ENCODE measurements around the gene ZEB1.

The ZEB1 gene

GRCh38 chr10:31508882-31509281, 189.9 kb downstream of the ZEB1 start:
- no peak for TF ChIP-seq TARDBP (IDR thresholded peaks at IDR 0.05)
- no peak for TF ChIP-seq ZNF384 (IDR thresholded peaks at IDR 0.05)
- no peak for TF ChIP-seq ELF4 (IDR thresholded peaks at IDR 0.05)
- no peak for TF ChIP-seq FOXM1 (IDR thresholded peaks at IDR 0.05; ENCODE audit: borderline replicate concordance)
- TF ChIP-seq PKNOX1 (IDR thresholded peaks at IDR 0.05), result no peak
- no peak for TF ChIP-seq SUZ12 (IDR thresholded peaks at IDR 0.05)
- no peak for TF ChIP-seq BHLHE40 (IDR thresholded peaks at IDR 0.05; ENCODE audit: borderline replicate concordance)
- no peak for TF ChIP-seq SP1 (IDR thresholded peaks at IDR 0.05)
- no peak for TF ChIP-seq L3MBTL2 (conservative IDR thresholded peaks at IDR 0.05)
- TF ChIP-seq CTBP1 (IDR thresholded peaks at IDR 0.05; ENCODE audit: borderline replicate concordance), result no peak
- TF ChIP-seq ARNT (IDR thresholded peaks at IDR 0.05), result no peak
- no peak for TF ChIP-seq FOXK2 (IDR thresholded peaks at IDR 0.05)
- TF ChIP-seq HDGF (IDR thresholded peaks at IDR 0.05; ENCODE audit: borderline replicate concordance), result no peak
- TF ChIP-seq FOXA1 (IDR thresholded peaks at IDR 0.05), result no peak
- TF ChIP-seq LEF1 (IDR thresholded peaks at IDR 0.05; ENCODE audit: borderline replicate concordance), result no peak
- no peak for DNase-seq (ENCODE audit: extremely low spot score)
- POLR2A ChIA-PET, result no interaction called here
- CTCF ChIA-PET, result interaction anchor here (0.6 kb wide), 1 partner anchor 253 kb away, joined by 3 read pairs; no protein-coding TSS in a partner anchor

GRCh38 chr10:31509989-31510388, 191.0 kb downstream of the ZEB1 start:
- ChIA-PET POLR2A (no interaction called here), CTCF (no interaction called here)
- DNase-seq (ENCODE audit: extremely low spot score), result no peak
- TF ChIP-seq FOXM1 (IDR thresholded peaks at IDR 0.05; ENCODE audit: borderline replicate concordance), result no peak

DNA sequence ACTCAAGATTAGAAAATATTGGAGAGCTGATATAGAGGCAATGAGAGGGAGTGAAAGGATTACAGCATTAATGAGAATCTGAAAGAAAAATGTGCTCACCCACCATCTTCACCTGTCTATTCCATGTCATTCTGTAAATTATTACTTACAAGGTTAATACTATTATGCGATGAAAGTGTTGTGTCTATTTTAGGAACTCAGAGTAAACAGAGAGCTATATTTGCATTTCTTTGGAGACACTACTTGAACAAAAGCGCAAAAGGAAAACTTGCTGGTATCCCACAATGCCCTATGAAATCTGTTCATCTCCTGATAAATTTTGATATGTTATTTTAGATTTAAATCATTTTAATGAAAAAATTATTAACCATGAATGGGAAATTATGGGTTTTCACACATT, 196.1 kb downstream of the ZEB1 start:
- ChIA-PET POLR2A (no interaction called here), CTCF (no interaction called here)
- DNase-seq (ENCODE audit: extremely low spot score), result no peak
- TF ChIP-seq ZNF384 (IDR thresholded peaks at IDR 0.05) (no peak), LEF1 (IDR thresholded peaks at IDR 0.05; ENCODE audit: borderline replicate concordance) (no peak), SP1 (IDR thresholded peaks at IDR 0.05) (no peak), FOXA1 (IDR thresholded peaks at IDR 0.05) (no peak), FOXM1 (IDR thresholded peaks at IDR 0.05; ENCODE audit: borderline replicate concordance) (no peak), ELF4 (IDR thresholded peaks at IDR 0.05) (no peak), HDGF (IDR thresholded peaks at IDR 0.05; ENCODE audit: borderline replicate concordance) (no peak), ARNT (IDR thresholded peaks at IDR 0.05) (no peak), L3MBTL2 (conservative IDR thresholded peaks at IDR 0.05) (no peak), NFRKB (IDR thresholded peaks at IDR 0.05) (no peak), SUZ12 (IDR thresholded peaks at IDR 0.05) (no peak), CTBP1 (IDR thresholded peaks at IDR 0.05; ENCODE audit: borderline replicate concordance) (no peak), TARDBP (IDR thresholded peaks at IDR 0.05) (no peak), PKNOX1 (IDR thresholded peaks at IDR 0.05) (no peak), FOXK2 (IDR thresholded peaks at IDR 0.05) (no peak), BHLHE40 (IDR thresholded peaks at IDR 0.05; ENCODE audit: borderline replicate concordance) (no peak)

- DNase-seq (ENCODE audit: extremely low spot score), result no peak
- ChIA-PET POLR2A (no interaction called here), CTCF (interaction anchor here (0.6 kb wide), 1 partner anchor 683 kb away, joined by 3 read pairs; no protein-coding TSS in a partner anchor)
- TF ChIP-seq L3MBTL2 (conservative IDR thresholded peaks at IDR 0.05) (no peak), FOXM1 (IDR thresholded peaks at IDR 0.05; ENCODE audit: borderline replicate concordance) (no peak), TARDBP (IDR thresholded peaks at IDR 0.05) (no peak), BHLHE40 (IDR thresholded peaks at IDR 0.05; ENCODE audit: borderline replicate concordance) (no peak)
Measured at GRCh38 chr10:31515819-31516402, 196.9 kb downstream of the ZEB1 start.

DNA sequence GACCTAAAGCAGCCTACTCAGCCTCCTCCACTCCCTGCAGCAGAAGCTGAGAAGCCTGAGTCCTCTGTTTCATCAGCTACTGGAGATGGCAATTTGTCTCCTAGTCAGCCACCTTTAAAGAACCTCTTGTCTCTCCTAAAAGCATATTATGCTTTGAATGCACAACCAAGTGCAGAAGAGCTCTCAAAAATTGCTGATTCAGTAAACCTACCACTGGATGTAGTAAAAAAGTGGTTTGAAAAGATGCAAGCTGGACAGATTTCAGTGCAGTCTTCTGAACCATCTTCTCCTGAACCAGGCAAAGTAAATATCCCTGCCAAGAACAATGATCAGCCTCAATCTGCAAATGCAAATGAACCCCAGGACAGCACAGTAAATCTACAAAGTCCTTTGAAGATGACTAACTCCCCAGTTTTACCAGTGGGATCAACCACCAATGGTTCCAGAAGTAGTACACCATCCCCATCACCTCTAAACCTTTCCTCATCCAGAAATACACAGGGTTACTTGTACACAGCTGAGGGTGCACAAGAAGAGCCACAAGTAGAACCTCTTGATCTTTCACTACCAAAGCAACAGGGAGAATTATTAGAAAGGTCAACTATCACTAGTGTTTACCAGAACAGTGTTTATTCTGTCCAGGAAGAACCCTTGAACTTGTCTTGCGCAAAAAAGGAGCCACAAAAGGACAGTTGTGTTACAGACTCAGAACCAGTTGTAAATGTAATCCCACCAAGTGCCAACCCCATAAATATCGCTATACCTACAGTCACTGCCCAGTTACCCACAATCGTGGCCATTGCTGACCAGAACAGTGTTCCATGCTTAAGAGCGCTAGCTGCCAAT, 202.2 kb downstream of the ZEB1 start:
- POLR2A ChIA-PET, result no interaction called here
- no peak for TF ChIP-seq FOXM1 (IDR thresholded peaks at IDR 0.05; ENCODE audit: borderline replicate concordance)
- no peak for TF ChIP-seq L3MBTL2 (conservative IDR thresholded peaks at IDR 0.05)
- TF ChIP-seq NFRKB (IDR thresholded peaks at IDR 0.05), result no peak
- no peak for TF ChIP-seq LEF1 (IDR thresholded peaks at IDR 0.05; ENCODE audit: borderline replicate concordance)
- TF ChIP-seq SUZ12 (IDR thresholded peaks at IDR 0.05), result no peak
- TF ChIP-seq ZNF384 (IDR thresholded peaks at IDR 0.05), result no peak
- TF ChIP-seq CTBP1 (IDR thresholded peaks at IDR 0.05; ENCODE audit: borderline replicate concordance), result no peak
- no peak for TF ChIP-seq ELF4 (IDR thresholded peaks at IDR 0.05)
- TF ChIP-seq TARDBP (IDR thresholded peaks at IDR 0.05), result no peak
- no peak for TF ChIP-seq ARNT (IDR thresholded peaks at IDR 0.05)
- no peak for TF ChIP-seq FOXK2 (IDR thresholded peaks at IDR 0.05)
- TF ChIP-seq FOXA1 (IDR thresholded peaks at IDR 0.05), result no peak
- TF ChIP-seq PKNOX1 (IDR thresholded peaks at IDR 0.05), result no peak
- TF ChIP-seq HDGF (IDR thresholded peaks at IDR 0.05; ENCODE audit: borderline replicate concordance), result no peak
- TF ChIP-seq SP1 (IDR thresholded peaks at IDR 0.05), result no peak
- TF ChIP-seq BHLHE40 (IDR thresholded peaks at IDR 0.05; ENCODE audit: borderline replicate concordance), result no peak
- no peak for DNase-seq (ENCODE audit: extremely low spot score)
- CTCF ChIA-PET, result no interaction called here

DNA sequence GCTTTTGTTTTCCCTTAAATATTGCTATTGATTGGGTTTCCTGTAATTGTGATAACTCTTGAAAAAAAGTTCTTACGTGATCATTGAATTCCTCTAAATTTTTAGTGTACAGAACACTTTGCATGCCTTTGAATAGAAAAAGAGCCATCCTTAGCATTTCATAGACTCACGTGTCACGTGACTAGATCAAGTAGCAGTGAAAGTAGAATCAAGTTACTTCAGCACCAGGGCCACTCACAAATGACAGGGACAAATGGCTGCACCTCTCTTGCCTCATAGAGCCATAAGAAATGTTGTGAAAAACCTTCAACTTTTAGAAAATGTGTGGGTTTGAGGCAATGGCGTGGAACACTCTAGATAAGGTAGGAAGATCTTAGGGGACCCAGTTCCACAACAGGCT, 203.8 kb downstream of the ZEB1 start:
- no peak for DNase-seq (ENCODE audit: extremely low spot score)

More for the DNA sequence above, 203.8 kb downstream of the ZEB1 start:
- ChIA-PET CTCF (no interaction called here), POLR2A (no interaction called here)
- TF ChIP-seq ARNT (IDR thresholded peaks at IDR 0.05) (no peak), BHLHE40 (IDR thresholded peaks at IDR 0.05; ENCODE audit: borderline replicate concordance) (no peak), FOXM1 (IDR thresholded peaks at IDR 0.05; ENCODE audit: borderline replicate concordance) (no peak), SP1 (IDR thresholded peaks at IDR 0.05) (no peak), FOXA1 (IDR thresholded peaks at IDR 0.05) (no peak), LEF1 (IDR thresholded peaks at IDR 0.05; ENCODE audit: borderline replicate concordance) (no peak), L3MBTL2 (conservative IDR thresholded peaks at IDR 0.05) (no peak), CTBP1 (IDR thresholded peaks at IDR 0.05; ENCODE audit: borderline replicate concordance) (no peak), ZNF384 (IDR thresholded peaks at IDR 0.05) (no peak), SUZ12 (IDR thresholded peaks at IDR 0.05) (no peak), ELF4 (IDR thresholded peaks at IDR 0.05) (no peak), TARDBP (IDR thresholded peaks at IDR 0.05) (no peak), HDGF (IDR thresholded peaks at IDR 0.05; ENCODE audit: borderline replicate concordance) (no peak), FOXK2 (IDR thresholded peaks at IDR 0.05) (no peak), NFRKB (IDR thresholded peaks at IDR 0.05) (no peak), PKNOX1 (IDR thresholded peaks at IDR 0.05) (no peak)

Measured in HEK293T (cell line).